Activated naive CD4-positive, alpha-beta T cell treated with anti-CD3 and anti-CD28 coated beads for 36 hours (primary cell): ENCODE results near the gene KITLG. TPM values are rescaled to one million over a fixed set of nuclear protein-coding genes. Genes with fewer than 3 reads are reported as not detected.
"Not testable (repeated sequence)": the region's sequence is repeated elsewhere in the genome, so short reads cannot be mapped to it uniquely, and the experiment has no call there.

Experiments used
- CTCF ChIA-PET: fragments of 350-600 bp; sonication (Branson Sonifier 250); formaldehyde crosslinking; loops from one replicate; lab custom pipeline; 2021; ENCODE audit warnings: antibody characterized with exemption; lab: Charles Lee
- DNase-seq: peaks from one replicate; pipeline ENCODE4 v3.0.0-alpha.2; 2020
- H3K27ac Mint-ChIP-seq: one replicate; pipeline ENCODE4 v1.8.0; 2021; ENCODE audit warnings: mild to moderate bottlenecking, mixed read lengths
- H3K27me3 Mint-ChIP-seq: one replicate; pipeline ENCODE4 v1.8.0; 2021; ENCODE audit warnings: low read depth, mixed read lengths
- H3K36me3 Mint-ChIP-seq: one replicate; pipeline ENCODE4 v1.8.0; 2021; ENCODE audit warnings: low read depth, mixed read lengths
- H3K4me1 Mint-ChIP-seq: one replicate; pipeline ENCODE4 v1.8.0; 2021; ENCODE audit warnings: low read depth, mixed read lengths
- H3K4me3 Mint-ChIP-seq: one replicate; pipeline ENCODE4 v1.8.0; 2021; ENCODE audit warnings: mild to moderate bottlenecking, moderate library complexity, mixed read lengths
- H3K9me3 Mint-ChIP-seq: one replicate; pipeline ENCODE4 v1.8.0; 2021; ENCODE audit warnings: mixed read lengths
- intact Hi-C: fragments of 100-400 bp; cut with micrococcal nuclease; formaldehyde crosslinking; loops from one replicate; pipeline ENCODE4 v1.15.1; 2023
- total RNA-seq, 2 experiments: library from RNA; stranded (reverse); gene quantifications; one replicate each; pipeline ENCODE4 v1.2.3, GENCODE V29; 2021

Gene KITLG
- total RNA-seq, 2 experiments from 2014 or later = 0.07 to 0.15 TPM

GRCh38 chr12:88496429-88496828 is 83.8 kb downstream of the KITLG start:
- intact Hi-C loops = no loop called here
- H3K27me3 Mint-ChIP-seq = no peaks in the 10 kb centered on the region
- H3K27ac Mint-ChIP-seq = no peak overlapping the region
- no peaks in the 10 kb centered on the region for H3K4me1 Mint-ChIP-seq
- DNase-seq = no peak
- H3K4me3 Mint-ChIP-seq = no peak overlapping the region
- H3K9me3 Mint-ChIP-seq = no peaks in the 10 kb centered on the region
- no peaks in the 10 kb centered on the region for H3K36me3 Mint-ChIP-seq
- CTCF ChIA-PET = no interaction called here

GRCh38 chr12:88495031-88495430 is 85.2 kb downstream of the KITLG start:
- CTCF ChIA-PET = interaction anchor here (0.6 kb wide), 1 partner anchor 146 kb away, joined by 3 read pairs; no protein-coding TSS in a partner anchor
- Mint-ChIP-seq H3K27ac (no peak overlapping the region), H3K36me3 (no peaks in the 10 kb centered on the region), H3K9me3 (no peaks in the 10 kb centered on the region), H3K4me3 (no peak overlapping the region), H3K4me1 (no peaks in the 10 kb centered on the region), H3K27me3 (no peaks in the 10 kb centered on the region)
- intact Hi-C loops = no loop called here
- no peak for DNase-seq

GRCh38 chr12:88494520-88494919 is 85.8 kb downstream of the KITLG start:
- no peak for DNase-seq
- H3K9me3 Mint-ChIP-seq = no peaks in the 10 kb centered on the region
- H3K4me1 Mint-ChIP-seq = no peaks in the 10 kb centered on the region
- no peaks in the 10 kb centered on the region for H3K36me3 Mint-ChIP-seq
- no peak overlapping the region for H3K27ac Mint-ChIP-seq
- H3K27me3 Mint-ChIP-seq = no peaks in the 10 kb centered on the region
- intact Hi-C loops = no loop called here
- no peak overlapping the region for H3K4me3 Mint-ChIP-seq
- CTCF ChIA-PET = no interaction called here

- Mint-ChIP-seq H3K9me3 (no peaks in the 10 kb centered on the region), H3K4me3 (no peak overlapping the region), H3K27ac (no peak overlapping the region), H3K27me3 (no peaks in the 10 kb centered on the region), H3K4me1 (no peaks in the 10 kb centered on the region), H3K36me3 (no peaks in the 10 kb centered on the region)
- CTCF ChIA-PET = no interaction called here
- intact Hi-C loops = no loop called here
- no peak for DNase-seq
Measured at GRCh38 chr12:88493636-88494035, 86.6 kb downstream of the KITLG start.

GRCh38 chr12:88490425-88490824 is 89.8 kb downstream of the KITLG start:
- Mint-ChIP-seq H3K4me1 (no peaks in the 10 kb centered on the region), H3K36me3 (no peaks in the 10 kb centered on the region), H3K4me3 (no peak overlapping the region), H3K27ac (no peak overlapping the region), H3K27me3 (no peaks in the 10 kb centered on the region), H3K9me3 (no peaks in the 10 kb centered on the region)
- CTCF ChIA-PET = no interaction called here
- DNase-seq = no peak
- intact Hi-C loops = no loop called here

GRCh38 chr12:88472775-88473174 is 107.5 kb downstream of the KITLG start:
- Mint-ChIP-seq H3K36me3 (no peaks in the 10 kb centered on the region), H3K27me3 (no peaks in the 10 kb centered on the region), H3K4me3 (no peak overlapping the region), H3K9me3 (peaks cover under 1% of the 10 kb centered on the region), H3K4me1 (no peaks in the 10 kb centered on the region), H3K27ac (no peak overlapping the region)
- no peak for DNase-seq
- CTCF ChIA-PET = no interaction called here
- intact Hi-C loops = no loop called here

GRCh38 chr12:88472248-88472647 is 108.0 kb downstream of the KITLG start:
- no peak for DNase-seq
- CTCF ChIA-PET = no interaction called here
- H3K27me3 Mint-ChIP-seq = no peaks in the 10 kb centered on the region
- no peak overlapping the region for H3K27ac Mint-ChIP-seq
- H3K36me3 Mint-ChIP-seq = no peaks in the 10 kb centered on the region
- peaks cover under 1% of the 10 kb centered on the region for H3K9me3 Mint-ChIP-seq
- H3K4me3 Mint-ChIP-seq = no peak overlapping the region
- no peaks in the 10 kb centered on the region for H3K4me1 Mint-ChIP-seq
- intact Hi-C loops = no loop called here

GRCh38 chr12:88471331-88472045 is 108.8 kb downstream of the KITLG start:
- CTCF ChIA-PET = no interaction called here
- intact Hi-C loops = no loop called here
- DNase-seq = no peak
- no peak overlapping the region for H3K27ac Mint-ChIP-seq
- H3K36me3 Mint-ChIP-seq = no peaks in the 10 kb centered on the region
- H3K27me3 Mint-ChIP-seq = no peaks in the 10 kb centered on the region
- peaks cover 3% of the 10 kb centered on the region for H3K9me3 Mint-ChIP-seq
- H3K4me1 Mint-ChIP-seq = no peaks in the 10 kb centered on the region
- no peak overlapping the region for H3K4me3 Mint-ChIP-seq

GRCh38 chr12:88469154-88469553 is 111.1 kb downstream of the KITLG start:
- H3K27me3 Mint-ChIP-seq = no peaks in the 10 kb centered on the region
- intact Hi-C loops = no loop called here
- CTCF ChIA-PET = no interaction called here
- no peak overlapping the region for H3K4me3 Mint-ChIP-seq
- no peak for DNase-seq
- no peaks in the 10 kb centered on the region for H3K36me3 Mint-ChIP-seq
- H3K4me1 Mint-ChIP-seq = no peaks in the 10 kb centered on the region
- no peak overlapping the region for H3K27ac Mint-ChIP-seq
- H3K9me3 Mint-ChIP-seq = peaks cover 6% of the 10 kb centered on the region

GRCh38 chr12:88468581-88468980 is 111.7 kb downstream of the KITLG start:
- peaks cover 8% of the 10 kb centered on the region for H3K9me3 Mint-ChIP-seq
- no peaks in the 10 kb centered on the region for H3K4me1 Mint-ChIP-seq
- H3K4me3 Mint-ChIP-seq = no peak overlapping the region
- H3K27ac Mint-ChIP-seq = no peak overlapping the region
- no peaks in the 10 kb centered on the region for H3K36me3 Mint-ChIP-seq
- intact Hi-C loops = no loop called here
- H3K27me3 Mint-ChIP-seq = no peaks in the 10 kb centered on the region
- CTCF ChIA-PET = no interaction called here
- no peak for DNase-seq

- H3K4me1 Mint-ChIP-seq, intact Hi-C loops, DNase-seq, CTCF ChIA-PET, H3K4me3 Mint-ChIP-seq, H3K27ac Mint-ChIP-seq, H3K36me3 Mint-ChIP-seq, H3K27me3 Mint-ChIP-seq, H3K9me3 Mint-ChIP-seq: not testable (repeated sequence)
Measured at GRCh38 chr12:88466708-88467107, 113.6 kb downstream of the KITLG start.

- DNase-seq = no peak
- no peaks in the 10 kb centered on the region for H3K4me1 Mint-ChIP-seq
- CTCF ChIA-PET = interaction anchor here (0.6 kb wide), 1 partner anchor 24 kb away, joined by 5 read pairs; no protein-coding TSS in a partner anchor
- H3K27me3 Mint-ChIP-seq = no peaks in the 10 kb centered on the region
- H3K36me3 Mint-ChIP-seq = no peaks in the 10 kb centered on the region
- H3K4me3 Mint-ChIP-seq = no peak overlapping the region
- no peak overlapping the region for H3K27ac Mint-ChIP-seq
- intact Hi-C loops = no loop called here
- no peaks in the 10 kb centered on the region for H3K9me3 Mint-ChIP-seq
Measured at GRCh38 chr12:88458327-88458726, 121.9 kb downstream of the KITLG start.

GRCh38 chr12:88453323-88453722 is 126.9 kb downstream of the KITLG start:
- no peak overlapping the region for H3K27ac Mint-ChIP-seq
- no peak for DNase-seq
- H3K36me3 Mint-ChIP-seq = no peaks in the 10 kb centered on the region
- intact Hi-C loops = no loop called here
- H3K4me1 Mint-ChIP-seq = no peaks in the 10 kb centered on the region
- H3K9me3 Mint-ChIP-seq = no peaks in the 10 kb centered on the region
- CTCF ChIA-PET = no interaction called here
- no peak overlapping the region for H3K4me3 Mint-ChIP-seq
- H3K27me3 Mint-ChIP-seq = no peaks in the 10 kb centered on the region
